ENCODE measurements around the gene HCN2. TPM values are rescaled to one million over a fixed set of nuclear protein-coding genes. Genes with fewer than 3 reads are reported as not detected.

The HCN2 gene
- total RNA-seq, 4 donors from 2014 or later = 0.15 to 0.57 (median 0.29) TPM; not detected in 1

- WGBS, 2 donors = 54 to 72% methylated on average over 3 of the region's 10 CpGs
- Histone ChIP-seq H3K9me3 (no peaks in the 10 kb centered on the region), H3K4me1 (peaks cover 14 to 37% (median 23%) of the 10 kb centered on the region in 3 donors), H3K36me3 (peaks cover 15 to 32% (median 24%) of the 10 kb centered on the region in 3 donors), H3K27ac (no peak overlapping the region), H3K27me3 (peaks cover 0 to 68% (median 12%) of the 10 kb centered on the region in 4 donors), H3K4me3 (no peak overlapping the region)
- TF ChIP-seq POLR2A (IDR thresholded peaks at IDR 0.05) = no peak
- TF ChIP-seq, protein P1, sequence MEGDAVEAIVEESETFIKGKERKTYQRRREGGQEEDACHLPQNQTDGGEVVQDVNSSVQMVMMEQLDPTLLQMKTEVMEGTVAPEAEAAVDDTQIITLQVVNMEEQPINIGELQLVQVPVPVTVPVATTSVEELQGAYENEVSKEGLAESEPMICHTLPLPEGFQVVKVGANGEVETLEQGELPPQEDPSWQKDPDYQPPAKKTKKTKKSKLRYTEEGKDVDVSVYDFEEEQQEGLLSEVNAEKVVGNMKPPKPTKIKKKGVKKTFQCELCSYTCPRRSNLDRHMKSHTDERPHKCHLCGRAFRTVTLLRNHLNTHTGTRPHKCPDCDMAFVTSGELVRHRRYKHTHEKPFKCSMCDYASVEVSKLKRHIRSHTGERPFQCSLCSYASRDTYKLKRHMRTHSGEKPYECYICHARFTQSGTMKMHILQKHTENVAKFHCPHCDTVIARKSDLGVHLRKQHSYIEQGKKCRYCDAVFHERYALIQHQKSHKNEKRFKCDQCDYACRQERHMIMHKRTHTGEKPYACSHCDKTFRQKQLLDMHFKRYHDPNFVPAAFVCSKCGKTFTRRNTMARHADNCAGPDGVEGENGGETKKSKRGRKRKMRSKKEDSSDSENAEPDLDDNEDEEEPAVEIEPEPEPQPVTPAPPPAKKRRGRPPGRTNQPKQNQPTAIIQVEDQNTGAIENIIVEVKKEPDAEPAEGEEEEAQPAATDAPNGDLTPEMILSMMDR (IDR thresholded peaks at IDR 0.05) = no peak
- intact Hi-C loops (cut with DNase I) = no loop called here
- DNase-seq = no peak
These were observed 4.0 kb upstream of the HCN2 start for GRCh38 chr19:585551-586110.

GRCh38 chr19:588093-588740 is 1.5 kb upstream of the HCN2 start:
- no peak for TF ChIP-seq POLR2A (IDR thresholded peaks at IDR 0.05)
- TF ChIP-seq, protein P1 (IDR thresholded peaks at IDR 0.05) = peak in 5 of 6 experiments; percentile 23 to 61 (median 37)
- Histone ChIP-seq H3K4me1 (peaks cover 14 to 48% (median 32%) of the 10 kb centered on the region in 3 donors), H3K4me3 (peak overlapping the region in 1 of 4 donors; percentile 6), H3K9me3 (no peaks in the 10 kb centered on the region), H3K27me3 (peaks cover 9 to 94% (median 21%) of the 10 kb centered on the region in 4 donors), H3K36me3 (peaks cover 0 to 6% (median 2%) of the 10 kb centered on the region in 3 donors), H3K27ac (no peak overlapping the region)
- intact Hi-C loops (cut with DNase I) = no loop called here
- no peak for DNase-seq
- WGBS, 2 donors = 4 to 7% methylated on average over 11 to 13 of the region's 41 CpGs

GRCh38 chr19:588741-589692 is 664 bp upstream of the HCN2 start:
- WGBS, 2 donors = 13 to 19% methylated on average over 5 to 18 of the region's 54 CpGs
- no peak for TF ChIP-seq POLR2A (IDR thresholded peaks at IDR 0.05)
- TF ChIP-seq, protein P1 (IDR thresholded peaks at IDR 0.05) = no peak
- Histone ChIP-seq H3K4me3 (peak overlapping the region in 2 of 4 donors; percentile 31 to 48), H3K4me1 (peaks cover 14 to 42% (median 31%) of the 10 kb centered on the region in 3 donors), H3K27me3 (peaks cover 9 to 97% (median 21%) of the 10 kb centered on the region in 4 donors), H3K27ac (no peak overlapping the region), H3K36me3 (no peaks in the 10 kb centered on the region), H3K9me3 (no peaks in the 10 kb centered on the region)
- intact Hi-C loops (cut with DNase I) = no loop called here
- no peak for DNase-seq

DNA sequence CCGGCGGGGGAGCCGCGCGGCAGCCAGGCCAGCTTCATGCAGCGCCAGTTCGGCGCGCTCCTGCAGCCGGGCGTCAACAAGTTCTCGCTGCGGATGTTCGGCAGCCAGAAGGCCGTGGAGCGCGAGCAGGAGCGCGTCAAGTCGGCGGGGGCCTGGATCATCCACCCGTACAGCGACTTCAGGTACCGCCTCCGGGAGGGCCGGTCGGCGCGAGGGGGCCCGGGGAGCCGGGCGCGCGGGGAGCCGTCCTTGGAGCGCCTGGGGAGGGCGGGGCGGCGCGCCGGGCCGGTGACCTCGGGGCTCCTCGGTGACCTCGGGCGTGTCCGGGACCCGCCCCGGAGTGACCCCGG is 690 bp downstream of the HCN2 start:
- intact Hi-C loops (cut with DNase I) = no loop called here
- no peak for TF ChIP-seq POLR2A (IDR thresholded peaks at IDR 0.05)
- TF ChIP-seq, protein P1 (IDR thresholded peaks at IDR 0.05) = no peak
- WGBS, 2 donors = no CpG with 5 or more reads among the region's 50 CpGs
- H3K27me3 ChIP-seq = peaks cover 9 to 97% (median 21%) of the 10 kb centered on the region in 4 donors
- no peaks in the 10 kb centered on the region for H3K9me3 ChIP-seq
- H3K4me3 ChIP-seq = peak overlapping the region in 2 of 4 donors; percentile 30 to 46
- H3K27ac ChIP-seq = no peak overlapping the region
- no peak for DNase-seq
- H3K36me3 ChIP-seq = no peaks in the 10 kb centered on the region
- peaks cover 14 to 36% (median 28%) of the 10 kb centered on the region in 3 donors for H3K4me1 ChIP-seq
